GM18499 (cell line): ENCODE measurements around the gene APCDD1L.

ENCODE experiments used
- ATAC-seq: cut with Tn5 transposase; IDR thresholded peaks from one replicate; pipeline ENCODE4 v1.9.1; 2021; ENCODE audit warnings: moderate number of reproducible peaks; ENCODE audit not compliant: insufficient read depth, unreplicated experiment

Gene APCDD1L

DNA sequence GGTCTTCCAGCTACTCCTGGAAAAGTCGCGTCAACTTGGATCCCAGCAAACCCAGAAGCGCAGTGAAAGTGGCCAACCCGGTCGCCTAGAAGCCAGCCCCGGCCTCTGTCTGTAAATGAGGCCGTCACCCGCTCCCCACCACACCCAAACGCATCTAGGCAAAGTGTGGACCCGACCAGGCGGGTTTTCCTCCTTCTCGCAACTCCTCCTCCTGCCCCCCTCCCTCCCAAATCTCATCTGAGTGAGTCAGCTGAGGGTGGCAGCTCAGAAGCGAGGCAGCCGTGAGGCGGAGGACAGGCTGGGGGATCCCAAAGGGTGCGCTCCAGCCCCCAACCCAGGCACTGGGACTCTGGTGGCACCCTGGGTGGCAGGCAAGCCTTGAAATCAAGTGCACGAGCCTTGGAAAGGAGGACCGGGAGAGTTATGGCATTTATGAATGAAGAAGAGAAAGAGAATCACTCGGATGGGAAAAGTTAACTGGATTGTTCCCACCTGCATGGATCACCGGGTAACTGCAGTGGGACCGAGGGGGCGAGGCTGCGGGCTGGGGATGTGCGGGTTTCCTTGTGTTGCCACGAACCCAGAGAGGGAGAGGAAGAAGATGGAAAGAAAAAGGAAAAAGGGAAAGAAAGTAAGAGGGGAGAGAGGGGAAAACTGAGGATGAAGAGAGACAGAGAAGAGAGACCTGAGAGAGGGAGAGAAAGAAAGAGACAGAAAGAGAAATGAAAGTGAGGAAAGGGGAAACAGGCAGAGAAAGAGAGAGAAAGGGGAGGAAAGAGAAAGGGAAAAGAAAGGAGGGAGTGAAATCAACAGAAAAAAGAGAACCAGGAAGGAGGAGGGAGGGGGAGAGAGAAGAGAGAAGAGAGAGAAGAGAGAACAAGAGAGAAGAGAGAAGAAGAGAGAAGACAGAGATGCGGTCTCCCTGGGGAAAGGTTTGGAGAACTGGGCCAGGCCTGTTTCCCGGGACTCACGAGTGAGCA lies at the start of gene APCDD1L:
TSS of gene APCDD1L (minus strand) at position 167 of the 980 bp plus-strand sequence. CDS start 692 bp downstream, outside the sequence.
- no peak for ATAC-seq

DNA sequence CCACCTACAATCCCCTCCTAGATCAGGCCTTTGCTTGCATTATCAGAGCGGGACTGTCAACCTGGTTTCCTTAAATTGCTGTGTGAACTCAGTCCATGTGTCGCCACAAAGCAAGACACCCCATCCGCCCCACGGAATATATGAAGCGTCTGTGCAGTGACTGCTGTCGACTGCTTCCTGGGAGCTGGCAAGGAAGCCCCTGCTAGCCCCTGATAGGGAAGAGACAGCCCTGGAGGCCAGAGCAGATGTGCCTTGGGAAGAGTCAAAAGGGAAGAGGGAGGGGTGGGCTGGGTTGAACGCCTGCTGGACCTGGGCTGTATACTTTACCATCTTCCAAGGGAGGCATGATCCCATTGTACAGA lies 44.1 kb upstream of the APCDD1L start:
- no peak for ATAC-seq

DNA sequence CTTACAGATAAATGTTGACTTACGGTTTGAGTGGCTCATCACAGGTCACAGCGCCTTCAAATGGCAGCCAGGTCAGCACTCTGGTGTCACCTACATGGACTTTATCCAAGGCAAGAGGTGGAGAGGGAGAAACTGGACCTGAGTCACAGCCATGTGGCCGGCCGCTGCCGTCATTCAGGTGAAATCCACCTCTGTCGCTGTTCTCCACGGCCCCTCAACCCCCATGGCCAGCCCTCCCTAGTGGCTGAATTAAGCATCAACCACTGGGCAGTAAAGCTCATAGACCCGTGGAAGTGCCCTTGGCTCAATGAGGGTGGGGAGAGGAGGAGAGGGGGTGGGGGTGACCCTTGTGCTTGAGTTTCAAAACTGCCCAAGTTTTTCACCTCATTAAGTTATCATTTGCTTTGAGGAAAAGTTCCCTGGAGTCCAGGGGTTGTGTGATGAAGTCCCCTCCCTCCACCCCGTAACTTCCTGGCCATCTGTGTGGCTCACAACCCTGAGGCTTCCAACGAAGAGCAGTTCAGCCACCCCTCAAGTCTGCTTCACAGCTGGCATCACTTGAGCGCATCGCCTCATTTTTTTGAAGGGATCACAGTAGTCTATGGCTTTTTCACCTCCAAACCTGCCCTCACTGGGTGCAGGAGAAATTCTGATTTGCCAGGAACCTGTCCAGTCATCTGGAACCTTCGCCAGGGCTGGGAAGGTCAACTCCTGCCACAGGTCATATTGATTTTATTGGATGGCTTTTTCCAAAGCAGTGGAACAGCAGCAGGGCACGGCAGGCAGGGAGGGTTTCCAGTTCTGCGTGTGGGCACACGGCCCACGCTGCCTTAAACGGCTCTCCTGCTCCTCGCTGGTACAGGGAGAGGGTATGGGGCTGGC lies 43.5 kb upstream of the APCDD1L start:
- ATAC-seq = no peak

DNA sequence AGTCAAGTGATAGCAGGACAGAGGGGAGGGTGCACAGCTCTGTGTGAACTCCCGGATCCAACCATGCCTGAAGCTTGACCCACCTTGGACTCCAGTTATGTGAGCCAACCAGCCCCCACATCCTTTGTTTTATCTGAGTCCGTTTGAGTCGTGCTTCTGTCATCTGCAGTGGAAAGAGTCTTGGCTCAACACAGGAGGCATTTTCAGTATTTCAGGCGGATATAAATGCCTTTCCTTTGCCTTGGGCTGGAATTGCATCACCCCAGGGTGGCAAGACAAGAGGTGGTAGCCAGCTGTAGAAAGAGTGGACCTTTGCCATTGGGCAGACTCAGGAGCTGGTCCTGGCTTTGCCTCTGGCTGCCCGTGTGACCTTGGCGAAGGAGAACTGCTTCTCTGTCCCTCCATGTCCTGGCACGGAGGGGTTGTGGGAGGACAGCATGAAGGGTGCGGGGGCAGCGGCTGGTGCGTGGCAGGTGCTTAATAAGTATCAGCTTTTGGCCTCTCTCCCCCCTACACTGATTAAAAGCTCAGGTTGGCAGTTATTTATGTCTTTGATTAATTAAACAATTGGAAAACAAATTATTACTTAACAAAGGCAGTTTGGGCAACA lies 42.6 kb upstream of the APCDD1L start:
- ATAC-seq = no peak

DNA sequence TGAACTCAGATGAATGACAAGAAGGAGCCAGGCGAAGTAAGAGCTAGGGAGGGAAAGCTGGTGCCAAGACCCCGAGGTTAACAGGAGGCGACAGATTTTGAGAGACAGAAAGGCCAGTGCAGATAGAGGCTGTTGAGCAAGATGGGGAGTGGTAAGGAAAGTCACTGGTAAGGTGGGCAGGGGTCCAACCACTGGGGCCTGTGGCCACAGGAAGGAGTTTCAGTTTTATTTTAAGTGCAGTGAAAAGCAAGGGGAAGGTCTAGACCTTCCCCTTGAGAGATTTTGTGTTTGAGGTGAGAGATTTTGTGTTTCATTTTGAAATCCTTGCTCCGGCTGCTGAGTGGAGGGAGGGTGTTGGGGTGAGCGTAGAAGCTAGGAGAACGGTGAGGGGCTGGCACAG lies 41.8 kb upstream of the APCDD1L start:
- ATAC-seq = no peak

DNA sequence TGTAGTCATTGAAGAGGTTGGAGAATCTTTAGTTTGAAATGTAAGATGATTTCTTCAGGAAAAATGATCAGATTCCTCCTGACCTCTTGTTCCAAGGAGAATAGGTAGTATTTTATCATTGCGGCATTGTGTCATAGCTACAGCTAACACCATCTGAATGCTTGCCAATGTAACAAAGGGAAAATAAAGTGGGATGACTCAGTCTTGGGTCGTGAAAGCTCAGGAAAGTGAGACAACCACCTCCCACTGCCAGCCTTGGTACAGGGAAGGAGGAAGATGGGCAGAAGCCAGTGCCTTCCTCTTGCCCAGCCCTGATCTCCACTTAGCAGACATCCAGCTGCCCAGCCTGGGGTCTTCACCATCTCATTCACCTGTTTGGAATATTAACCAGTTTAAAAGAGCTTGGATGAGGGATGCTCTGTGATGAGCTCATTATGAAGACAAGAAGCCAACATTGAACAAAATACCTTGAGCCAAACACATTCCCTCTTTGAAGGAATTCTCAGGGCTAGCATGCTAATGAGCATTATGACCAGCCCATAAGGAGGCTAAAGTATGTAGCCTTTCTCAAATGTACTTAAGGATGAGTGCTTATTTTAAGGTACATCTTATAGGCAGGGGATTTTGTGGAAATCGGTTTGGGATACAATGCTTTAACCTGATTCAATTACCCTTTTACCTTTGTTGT lies 40.0 kb upstream of the APCDD1L start:
- no peak for ATAC-seq

DNA sequence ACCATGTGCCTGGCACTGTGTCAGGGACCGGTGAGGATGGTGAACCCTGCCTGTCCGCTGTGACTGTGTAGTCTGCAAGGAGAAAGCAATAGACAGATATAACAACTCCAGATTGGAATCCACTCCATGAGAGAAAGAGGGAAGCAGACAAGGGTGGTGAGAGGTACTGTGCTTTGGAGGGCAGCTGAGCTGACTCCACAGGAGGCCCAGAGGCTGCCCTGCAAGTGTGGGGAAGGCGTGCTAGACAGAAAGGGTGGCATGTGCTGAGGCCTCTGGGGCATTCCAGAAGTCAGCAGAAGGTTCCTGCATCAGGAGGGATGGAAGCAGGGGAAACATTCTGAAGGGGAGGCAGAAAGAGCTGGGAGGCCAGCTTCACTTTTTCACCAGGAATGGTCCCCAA lies 39.3 kb upstream of the APCDD1L start:
- ATAC-seq = no peak

DNA sequence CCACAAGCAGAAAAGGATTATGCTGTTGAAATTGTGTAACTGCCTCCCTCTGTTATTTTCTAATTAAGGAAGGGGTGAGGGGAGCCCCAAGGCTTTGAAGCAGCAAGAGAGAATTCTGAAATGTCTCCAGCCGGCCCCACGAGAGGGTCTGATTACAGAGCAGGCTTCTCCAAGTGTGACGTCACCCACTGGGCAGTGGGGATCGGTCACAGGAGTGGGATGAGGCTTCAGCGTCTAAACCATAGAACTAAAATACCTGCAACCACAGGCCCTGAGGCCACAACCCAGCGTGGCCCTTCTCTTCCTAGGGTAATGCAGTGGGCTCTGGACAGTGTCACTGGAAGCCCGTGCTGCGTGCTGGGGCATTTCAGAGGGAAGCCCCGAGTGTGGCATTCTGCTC lies 38.6 kb upstream of the APCDD1L start:
- ATAC-seq = no peak

DNA sequence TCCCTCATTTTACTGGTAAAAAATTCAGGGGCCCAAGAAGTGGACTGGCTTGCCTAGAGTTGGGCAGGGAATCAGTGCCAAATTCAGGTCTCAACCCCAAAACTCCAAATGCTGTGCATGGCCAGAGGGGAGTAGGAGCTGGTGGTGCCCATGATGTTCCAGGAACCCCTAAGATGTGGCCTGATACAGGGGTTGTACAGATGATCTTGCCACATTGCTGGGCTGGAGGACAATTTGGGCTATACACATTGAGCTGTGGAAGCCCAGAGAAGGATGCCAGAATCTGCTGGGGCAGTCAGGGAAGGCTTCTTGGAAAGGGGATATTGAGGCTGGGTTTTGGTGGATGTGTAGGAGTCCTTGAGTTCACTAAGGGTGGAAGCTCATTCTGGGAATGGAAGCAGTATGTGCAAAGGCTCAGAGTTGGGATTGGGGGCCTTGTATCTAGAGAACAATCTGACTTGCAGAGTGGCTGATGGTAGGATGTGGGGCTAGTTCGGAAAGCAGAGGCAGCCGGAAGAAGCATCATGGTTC lies 38.0 kb upstream of the APCDD1L start:
- no peak for ATAC-seq

DNA sequence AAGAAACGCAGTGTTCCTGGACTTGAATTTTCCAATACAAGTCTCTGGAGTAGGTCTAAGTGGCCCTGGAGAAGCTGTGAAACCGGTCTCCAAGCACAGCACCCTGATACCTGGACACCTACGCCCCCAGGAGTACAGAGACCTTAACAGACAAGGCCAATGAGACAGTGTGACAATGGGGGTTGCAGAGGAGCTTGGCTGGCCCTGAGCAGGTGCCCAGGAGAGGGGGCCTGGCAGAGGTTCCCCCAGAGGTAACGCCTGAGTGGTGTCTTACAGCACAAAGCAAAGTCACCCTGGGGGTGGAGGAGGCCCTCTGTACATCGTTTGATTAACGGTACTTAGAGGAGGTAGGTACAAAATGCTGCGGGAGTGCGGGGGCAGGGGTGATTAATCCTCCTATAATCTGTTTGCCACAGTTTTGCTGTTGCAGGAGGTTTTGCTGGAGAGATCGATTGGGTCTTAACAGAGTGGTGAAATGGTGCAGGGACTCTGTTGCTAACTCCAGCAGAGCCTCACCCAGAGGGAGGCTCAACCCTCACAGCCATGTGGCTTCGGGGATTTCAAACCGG lies 37.3 kb upstream of the APCDD1L start:
- no peak for ATAC-seq

DNA sequence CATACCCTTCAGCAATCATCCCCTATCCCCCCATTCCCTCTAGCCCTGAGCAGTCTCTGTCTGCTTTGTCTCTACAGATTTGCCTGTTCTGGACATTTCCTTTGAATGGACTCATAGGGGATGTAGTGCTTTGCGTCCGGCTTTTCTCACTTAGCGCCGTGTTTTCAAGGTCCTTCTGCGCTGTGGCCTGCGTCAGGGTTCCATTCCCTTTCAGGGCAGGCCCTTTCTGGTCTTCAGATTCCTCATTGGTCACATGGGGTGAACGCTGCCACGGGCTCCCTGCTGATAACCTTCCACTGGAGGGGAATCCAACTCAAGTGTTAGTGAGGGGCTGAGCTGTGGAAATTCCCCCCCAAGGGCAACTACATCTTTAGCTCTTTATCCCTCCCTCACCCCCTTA lies 36.4 kb upstream of the APCDD1L start:
- ATAC-seq = no peak

DNA sequence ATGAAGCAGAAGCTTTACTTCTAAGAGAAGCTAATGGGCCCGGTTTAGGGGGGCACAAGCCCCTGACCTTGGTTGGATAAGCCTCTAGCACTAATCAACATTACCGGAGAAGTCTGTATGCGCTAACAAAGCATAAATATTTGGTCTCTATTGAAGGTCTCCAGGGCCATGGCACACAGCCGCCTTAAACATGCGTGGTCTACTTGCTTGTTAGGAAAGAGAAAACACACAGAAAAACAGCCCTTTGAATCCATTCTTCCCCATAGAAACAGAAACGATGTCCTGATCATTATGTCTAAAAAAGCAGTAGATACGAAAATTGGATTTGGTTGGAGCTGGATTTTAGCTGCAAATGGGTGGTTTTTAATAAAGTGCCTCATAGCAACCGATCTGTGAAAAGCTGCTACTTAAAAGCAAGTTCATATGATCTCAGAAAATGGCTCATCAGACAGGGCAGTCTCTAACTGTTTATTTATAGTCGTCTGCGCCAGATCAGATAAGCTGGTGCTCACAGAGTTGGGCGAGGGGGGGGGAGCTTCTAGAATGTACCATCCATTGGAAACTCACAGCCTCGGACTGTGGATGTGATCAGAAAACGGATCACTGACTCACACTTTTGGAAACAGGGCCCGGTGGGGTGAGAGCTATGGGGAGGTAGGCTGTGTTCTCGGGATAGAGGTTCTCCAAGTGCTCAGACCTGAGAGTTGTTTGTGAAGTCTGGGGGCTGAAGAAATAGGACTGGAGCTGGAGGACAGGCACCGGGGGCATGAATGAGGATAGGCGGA lies 35.3 kb upstream of the APCDD1L start:
- no peak for ATAC-seq

DNA sequence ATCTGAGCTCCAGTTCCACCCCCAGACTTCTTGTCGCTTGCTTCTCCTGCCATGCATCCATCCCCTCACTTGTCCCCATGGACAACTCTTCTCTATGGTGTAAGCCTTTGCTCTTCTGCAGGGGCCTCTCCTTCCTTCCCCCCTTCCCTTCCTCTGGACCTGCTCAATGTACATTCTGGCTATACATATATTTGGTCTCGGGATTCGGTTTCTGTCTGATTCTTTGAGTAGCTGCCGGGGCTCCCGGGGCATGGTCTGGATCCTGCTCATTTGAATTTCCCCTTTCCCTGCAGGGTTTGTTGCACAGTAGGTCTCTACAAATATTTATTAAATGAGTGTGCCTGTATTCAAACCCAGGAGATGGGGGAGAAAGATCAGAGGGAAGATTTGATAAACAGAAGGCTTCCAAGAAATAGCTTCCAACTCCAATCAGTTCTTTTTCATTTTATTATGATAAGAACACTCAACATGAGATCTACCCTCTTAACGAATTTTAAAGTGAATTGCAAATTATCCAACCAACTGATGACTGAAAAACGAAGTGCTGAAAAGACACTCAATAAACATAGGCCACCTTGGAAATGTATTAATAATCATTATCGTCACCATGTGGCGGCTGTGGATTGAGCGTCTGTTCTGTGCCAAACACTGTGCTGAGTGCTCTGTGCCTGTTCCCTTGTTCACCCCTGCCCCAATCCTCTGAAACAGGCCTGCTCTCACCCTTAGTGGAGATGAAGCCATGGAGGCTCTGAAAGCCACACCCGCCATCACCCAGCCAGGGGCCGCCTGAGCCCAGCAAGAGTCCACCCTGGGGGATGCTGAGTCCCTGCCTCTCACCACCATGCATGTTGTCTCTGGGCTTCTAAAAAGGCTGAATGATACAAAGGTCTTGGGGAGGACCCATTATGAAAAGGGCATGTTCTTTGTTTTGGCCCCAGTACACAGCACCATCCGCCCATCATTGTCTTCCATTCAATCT lies 34.3 kb upstream of the APCDD1L start:
- no peak for ATAC-seq

DNA sequence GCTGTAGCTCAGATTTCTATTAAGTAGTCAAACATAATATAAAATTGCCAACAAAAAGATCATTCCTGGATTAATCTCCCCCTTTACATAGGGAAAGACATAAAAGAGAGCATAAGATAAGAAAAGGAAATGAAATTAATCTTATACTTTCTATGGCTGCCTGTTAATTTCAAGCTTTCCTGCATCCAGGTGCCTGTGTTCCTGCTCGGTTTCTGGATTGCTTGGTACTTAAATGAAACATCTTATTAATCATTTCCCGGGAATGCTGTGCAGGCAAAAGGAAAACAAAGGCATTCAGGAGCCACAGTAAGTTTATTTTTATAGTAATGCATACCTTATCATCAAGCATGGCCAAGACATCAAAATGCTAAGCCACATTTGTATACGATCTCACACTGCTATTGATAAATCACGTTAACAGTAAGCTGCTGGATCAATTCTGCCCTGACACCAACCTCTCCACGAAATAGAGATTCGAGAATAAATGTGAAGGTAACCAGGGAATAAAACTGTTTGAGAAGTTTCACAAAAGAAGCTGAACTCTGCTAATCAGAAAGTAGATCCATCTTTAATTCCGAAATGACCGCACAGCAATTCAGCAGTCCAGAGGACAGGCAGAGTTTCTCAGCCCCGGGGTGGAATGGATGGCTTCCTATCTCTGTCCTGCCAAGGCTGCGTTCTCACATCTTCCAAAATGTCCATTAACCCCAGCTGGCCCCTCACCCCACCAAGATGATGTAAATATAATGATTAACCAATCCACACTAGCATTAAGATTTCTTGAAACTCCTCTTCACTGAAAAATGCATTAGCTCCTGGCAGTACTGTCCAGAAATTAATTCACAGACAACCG lies 32.6 kb upstream of the APCDD1L start:
- no peak for ATAC-seq

DNA sequence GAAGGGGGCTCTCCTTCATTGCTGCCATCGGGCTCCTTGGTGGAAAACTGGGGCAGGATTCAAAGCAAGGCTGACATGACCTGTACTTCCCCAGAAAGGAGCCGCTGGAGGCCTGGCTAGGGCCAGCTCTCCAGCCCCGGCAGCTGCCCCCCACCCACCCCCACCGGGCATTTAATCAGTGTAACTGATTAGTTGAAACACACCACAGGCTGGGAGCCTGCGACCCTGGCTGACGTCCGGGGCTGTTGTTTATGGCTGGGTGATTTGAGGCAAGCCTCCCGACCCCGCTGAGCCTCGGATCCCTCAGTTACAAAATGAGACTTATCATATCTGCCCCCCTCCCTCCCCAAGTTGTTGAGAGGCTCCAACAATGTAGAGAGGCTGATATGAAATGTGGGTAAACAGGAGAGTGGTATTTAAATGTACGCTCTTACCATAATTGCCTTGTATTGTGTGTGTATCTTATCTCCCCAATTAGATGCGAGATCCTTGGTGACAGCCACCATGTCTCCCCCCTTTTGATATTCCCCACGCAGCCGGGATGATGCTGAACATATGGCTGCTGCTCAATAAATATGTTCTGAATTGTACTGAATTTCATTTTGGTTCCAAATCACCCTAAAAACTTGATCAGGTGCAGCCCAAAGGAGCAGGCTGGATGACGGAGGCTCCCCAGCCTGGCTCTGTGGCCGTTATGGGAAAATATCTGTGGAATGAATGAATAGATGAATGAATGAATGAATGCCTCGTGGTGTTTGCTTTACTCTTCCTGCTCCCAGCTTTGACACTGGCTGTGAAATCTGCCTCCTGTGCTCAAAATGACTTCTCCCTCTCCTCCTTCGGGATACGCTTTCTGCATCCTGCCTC lies 31.8 kb upstream of the APCDD1L start:
- no peak for ATAC-seq

DNA sequence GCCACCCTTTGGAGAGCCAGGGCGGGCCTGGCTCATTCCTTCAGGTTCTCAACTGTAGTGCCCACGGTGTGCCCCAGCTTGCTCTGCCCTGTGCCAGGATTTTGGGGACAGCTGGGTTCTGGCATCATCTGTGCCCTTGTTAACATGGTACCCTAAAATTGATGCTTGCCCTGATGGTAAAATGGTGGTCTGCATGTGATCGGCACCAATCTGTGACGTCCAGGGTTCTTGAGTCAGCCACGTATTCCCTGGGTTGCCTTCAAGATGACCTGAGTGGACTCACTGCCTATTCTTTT lies 31.2 kb upstream of the APCDD1L start:
- ATAC-seq = no peak
